Panc1 (cell line): ENCODE measurements around the gene GRM1. TPM values are rescaled to one million over a fixed set of nuclear protein-coding genes. Genes with fewer than 3 reads are reported as not detected.

Source experiments
- ATAC-seq: fragments of 200-7000 bp; cut with Tn5 transposase; 2 replicates; pipeline ENCODE4 v1.9.1; 2020; ENCODE audit warnings: mild to moderate bottlenecking, moderate library complexity
- BruUV-seq: library from RNA; stranded (reverse); fragments of 400-500 nt; replicated peaks from 2 replicates; lab custom pipeline; 2021; lab: Mats Ljungman, UMichigan
- CTCF ChIA-PET: fragments of 300-600 bp; sonication (Branson Sonifier 250); formaldehyde crosslinking; loops from one replicate; lab custom pipeline; 2022; ENCODE audit warnings: antibody characterized with exemption; lab: Charles Lee
- POLR2A ChIA-PET: fragments of 300-600 bp; sonication (Branson Sonifier 250); formaldehyde crosslinking; loops from one replicate; lab custom pipeline; 2022; ENCODE audit warnings: antibody characterized with exemption; lab: Charles Lee
- DNase-seq: peaks from one replicate; pipeline ENCODE4 v3.0.0-alpha.2; 2010; ENCODE audit warnings: low read depth, low spot score
- H3K27ac ChIP-seq: 2 replicates; pipeline ENCODE4 v1.5.1; 2011; ENCODE audit warnings: mild to moderate bottlenecking, low read length, inconsistent platforms
- H3K27me3 ChIP-seq: fragments of 200-500 bp; sonication (Bioruptor generic); 2 replicates; pipeline ENCODE4 v1.6.0; 2014; ENCODE audit warnings: low read length, inconsistent platforms; ENCODE audit not compliant: control insufficient read depth, insufficient read depth
- H3K36me3 ChIP-seq: fragments of 200-500 bp; sonication (Bioruptor generic); 2 replicates; pipeline ENCODE4 v1.5.1; 2014; ENCODE audit warnings: inconsistent platforms, mild to moderate bottlenecking, low read length, moderate library complexity; ENCODE audit not compliant: control insufficient read depth, insufficient read depth
- H3K4me1 ChIP-seq: 2 replicates; pipeline ENCODE4 v1.5.1; 2011; ENCODE audit warnings: inconsistent platforms, mild to moderate bottlenecking, low read length, moderate library complexity; ENCODE audit not compliant: control insufficient read depth, insufficient read depth
- H3K4me3 ChIP-seq, 2 experiments: 2 replicates each; pipeline ENCODE4 v1.5.1; 2011 to 2012; ENCODE audit warnings: low read depth in 2 of 2, low read length in 2 of 2, mild to moderate bottlenecking in 2 of 2, inconsistent platforms in 1 of 2, moderate library complexity in 1 of 2
- H3K9me3 ChIP-seq: fragments of 200-500 bp; sonication (Bioruptor generic); 2 replicates; pipeline ENCODE4 v1.5.1; 2014; ENCODE audit warnings: low read depth, mild to moderate bottlenecking, inconsistent platforms, low read length, moderate library complexity; ENCODE audit not compliant: control insufficient read depth, insufficient read depth
- CTCF ChIP-seq: fragments of 450-650 bp; IDR thresholded peaks from 2 replicates; pipeline ENCODE4 v1.5.1; 2017; ENCODE audit warnings: mild to moderate bottlenecking
- POLR2AphosphoS5 ChIP-seq: IDR thresholded peaks from 2 replicates; pipeline ENCODE4 v1.6.1; 2012; ENCODE audit warnings: mild to moderate bottlenecking, low read depth, low read length, moderate library complexity
- SIN3A ChIP-seq: IDR thresholded peaks from 2 replicates; pipeline ENCODE4 v1.6.1; 2012; ENCODE audit warnings: low read depth, mild to moderate bottlenecking, low read length, moderate library complexity, borderline replicate concordance; ENCODE audit not compliant: insufficient read depth
- TCF7L2 ChIP-seq: IDR thresholded peaks from 2 replicates; pipeline ENCODE4 v1.6.1; 2011; ENCODE audit warnings: mild to moderate bottlenecking, low read depth, low read length, inconsistent platforms
- in situ Hi-C: cut with HindIII; loops from 2 replicates; pipeline ENCODE4 v1.10.0; 2016; ENCODE audit warnings: low sequenced_read_pairs, low pct_unique_long_range_greater_than_20kb
- intact Hi-C: fragments of 100-400 bp; cut with micrococcal nuclease; formaldehyde crosslinking; loops from one replicate; pipeline ENCODE4 v1.10.0; 2022; ENCODE audit not compliant: unreplicated experiment
- total RNA-seq: library from RNA; stranded (reverse); gene quantifications from one replicate; pipeline ENCODE4 v1.2.1, GENCODE V29; 2021; ENCODE audit not compliant: unreplicated experiment
- TF ChIP-seq, protein P1 (sequence below), 2 experiments: IDR thresholded peaks; 2 replicates each; pipeline ENCODE4 v1.6.1; 2011 to 2012; ENCODE audit warnings: low read depth in 2 of 2, control low read depth in 1 of 2, low read length in 1 of 2, mild to moderate bottlenecking in 1 of 2, moderate library complexity in 1 of 2; ENCODE audit not compliant: insufficient read depth in 1 of 2

GRM1 gene
- total RNA-seq, 1 experiment from 2014 or later = not detected

DNA sequence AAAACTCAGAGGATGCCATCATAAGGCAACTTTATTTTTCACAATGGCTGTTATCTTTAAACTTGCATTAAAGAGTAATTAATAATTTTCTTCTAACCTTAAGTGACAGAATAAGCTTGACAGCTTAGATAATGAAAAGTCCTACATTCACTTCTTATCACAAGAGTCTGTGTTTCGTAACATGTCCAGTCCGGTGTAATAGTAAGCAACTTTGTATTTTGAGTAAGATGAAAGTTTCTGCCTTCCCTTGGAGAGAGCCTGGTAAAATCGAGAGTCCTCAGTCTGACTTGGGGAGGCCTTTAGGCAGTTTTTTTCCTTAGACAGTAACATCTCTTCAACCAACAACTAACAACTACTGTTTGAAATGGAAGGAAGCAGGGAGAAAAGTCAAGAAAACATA lies 195.6 kb downstream of the GRM1 start:
- intact Hi-C loops = no loop called here
- Histone ChIP-seq H3K27me3 (no peaks in the 10 kb centered on the region), H3K36me3 (no peaks in the 10 kb centered on the region), H3K27ac (no peak overlapping the region), H3K9me3 (no peaks in the 10 kb centered on the region), H3K4me3 (no peak overlapping the region), H3K4me1 (no peaks in the 10 kb centered on the region)
- no peak for ATAC-seq
- POLR2A ChIA-PET = no interaction called here
- in situ Hi-C loops = no loop called here
- no TSS peak for BruUV-seq
- CTCF ChIA-PET = no interaction called here
- DNase-seq = no peak
- TF ChIP-seq CTCF (no peak), TCF7L2 (no peak), POLR2AphosphoS5 (no peak), SIN3A (no peak)
- TF ChIP-seq, protein P1, sequence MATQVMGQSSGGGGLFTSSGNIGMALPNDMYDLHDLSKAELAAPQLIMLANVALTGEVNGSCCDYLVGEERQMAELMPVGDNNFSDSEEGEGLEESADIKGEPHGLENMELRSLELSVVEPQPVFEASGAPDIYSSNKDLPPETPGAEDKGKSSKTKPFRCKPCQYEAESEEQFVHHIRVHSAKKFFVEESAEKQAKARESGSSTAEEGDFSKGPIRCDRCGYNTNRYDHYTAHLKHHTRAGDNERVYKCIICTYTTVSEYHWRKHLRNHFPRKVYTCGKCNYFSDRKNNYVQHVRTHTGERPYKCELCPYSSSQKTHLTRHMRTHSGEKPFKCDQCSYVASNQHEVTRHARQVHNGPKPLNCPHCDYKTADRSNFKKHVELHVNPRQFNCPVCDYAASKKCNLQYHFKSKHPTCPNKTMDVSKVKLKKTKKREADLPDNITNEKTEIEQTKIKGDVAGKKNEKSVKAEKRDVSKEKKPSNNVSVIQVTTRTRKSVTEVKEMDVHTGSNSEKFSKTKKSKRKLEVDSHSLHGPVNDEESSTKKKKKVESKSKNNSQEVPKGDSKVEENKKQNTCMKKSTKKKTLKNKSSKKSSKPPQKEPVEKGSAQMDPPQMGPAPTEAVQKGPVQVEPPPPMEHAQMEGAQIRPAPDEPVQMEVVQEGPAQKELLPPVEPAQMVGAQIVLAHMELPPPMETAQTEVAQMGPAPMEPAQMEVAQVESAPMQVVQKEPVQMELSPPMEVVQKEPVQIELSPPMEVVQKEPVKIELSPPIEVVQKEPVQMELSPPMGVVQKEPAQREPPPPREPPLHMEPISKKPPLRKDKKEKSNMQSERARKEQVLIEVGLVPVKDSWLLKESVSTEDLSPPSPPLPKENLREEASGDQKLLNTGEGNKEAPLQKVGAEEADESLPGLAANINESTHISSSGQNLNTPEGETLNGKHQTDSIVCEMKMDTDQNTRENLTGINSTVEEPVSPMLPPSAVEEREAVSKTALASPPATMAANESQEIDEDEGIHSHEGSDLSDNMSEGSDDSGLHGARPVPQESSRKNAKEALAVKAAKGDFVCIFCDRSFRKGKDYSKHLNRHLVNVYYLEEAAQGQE (IDR thresholded peaks at IDR 0.05; ENCODE audit: insufficient read depth in 1 of 2, low read depth in 2 of 2, low read length in 1 of 2) = no peak

DNA sequence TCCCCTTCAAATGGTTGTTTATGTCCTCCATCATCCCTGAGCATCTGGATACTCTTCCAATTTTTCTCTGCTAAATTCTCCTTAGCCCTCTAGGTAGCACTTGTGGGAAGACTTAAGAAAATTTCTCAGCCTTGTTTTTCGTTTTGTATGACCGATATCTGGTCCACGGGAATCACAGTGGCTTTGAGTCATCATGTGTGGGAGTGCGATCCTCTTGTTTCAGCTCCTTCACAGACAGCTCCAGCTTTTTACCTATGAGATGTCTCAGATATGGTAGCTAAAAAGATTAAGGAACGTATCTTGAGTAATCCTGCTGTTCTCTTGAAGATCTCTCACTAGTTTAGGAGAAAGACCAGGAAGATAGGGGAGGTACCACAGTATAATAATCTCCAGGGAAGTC lies 196.1 kb downstream of the GRM1 start:
- Histone ChIP-seq H3K27me3 (no peaks in the 10 kb centered on the region), H3K36me3 (no peaks in the 10 kb centered on the region), H3K27ac (no peak overlapping the region), H3K4me1 (no peaks in the 10 kb centered on the region), H3K9me3 (no peaks in the 10 kb centered on the region), H3K4me3 (no peak overlapping the region)
- DNase-seq (no peak), ATAC-seq (no peak)
- intact Hi-C loops = no loop called here
- CTCF ChIA-PET = no interaction called here
- in situ Hi-C loops = no loop called here
- no peak for TF ChIP-seq POLR2AphosphoS5
- TF ChIP-seq, protein P1 (IDR thresholded peaks at IDR 0.05; ENCODE audit: insufficient read depth in 1 of 2, low read depth in 2 of 2, low read length in 1 of 2) = no peak
- TF ChIP-seq TCF7L2 = no peak
- TF ChIP-seq CTCF = no peak
- TF ChIP-seq SIN3A = no peak
- POLR2A ChIA-PET = no interaction called here
- BruUV-seq = no TSS peak
